Gastroesophageal sphincter (tissue), 3 donors: ENCODE data around the gene MRPL40.

Source experiments
- EP300 ChIP-seq: sonication (generic); formaldehyde crosslinking; IDR thresholded peaks from one replicate; pipeline ENCODE4 v1.6.1; 2017; ENCODE audit warnings: antibody characterized with exemption, mild to moderate bottlenecking
- POLR2A ChIP-seq, 2 donors: fragments of 450-650 bp; IDR thresholded peaks; one replicate each; pipeline ENCODE4 v1.6.1; 2017; ENCODE audit warnings: antibody characterized with exemption in 2 of 2, mild to moderate bottlenecking in 2 of 2, moderate library complexity in 1 of 2
- POLR2AphosphoS5 ChIP-seq: sonication (generic); formaldehyde crosslinking; IDR thresholded peaks from one replicate; pipeline ENCODE4 v1.6.1; 2017; ENCODE audit warnings: antibody characterized with exemption
- TF ChIP-seq, protein P1 (sequence below), 4 experiments: fragments of 200-600 bp in 2 of 4; fragments of 450-650 bp in 2 of 4; sonication (generic) in 1 of 4; IDR thresholded peaks; one replicate each; pipeline ENCODE4 v1.5.1; 2017 to 2019; ENCODE audit warnings: antibody characterized with exemption in 4 of 4, mild to moderate bottlenecking in 2 of 4, moderate library complexity in 2 of 4

DNA sequence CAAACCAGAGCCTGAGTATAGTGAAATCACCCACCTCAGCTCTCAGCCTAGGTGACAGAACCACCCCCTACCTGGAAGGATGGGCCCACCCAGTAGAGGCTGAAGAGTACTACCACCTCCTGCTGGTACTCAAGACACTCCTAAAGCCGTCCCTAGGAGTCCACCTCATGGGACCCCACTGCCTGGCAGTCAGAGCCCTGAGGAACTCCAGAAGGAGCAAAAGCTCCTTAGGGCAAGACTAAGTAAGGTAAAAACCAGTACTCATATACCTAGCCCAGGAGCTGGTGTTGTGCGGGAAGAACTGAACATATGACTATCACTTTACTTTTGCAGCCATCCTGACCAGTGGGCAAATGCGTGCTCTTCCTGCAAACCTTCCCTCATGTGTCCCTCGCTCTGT lies 37.1 kb upstream of the MRPL40 start:
- TF ChIP-seq, protein P1, sequence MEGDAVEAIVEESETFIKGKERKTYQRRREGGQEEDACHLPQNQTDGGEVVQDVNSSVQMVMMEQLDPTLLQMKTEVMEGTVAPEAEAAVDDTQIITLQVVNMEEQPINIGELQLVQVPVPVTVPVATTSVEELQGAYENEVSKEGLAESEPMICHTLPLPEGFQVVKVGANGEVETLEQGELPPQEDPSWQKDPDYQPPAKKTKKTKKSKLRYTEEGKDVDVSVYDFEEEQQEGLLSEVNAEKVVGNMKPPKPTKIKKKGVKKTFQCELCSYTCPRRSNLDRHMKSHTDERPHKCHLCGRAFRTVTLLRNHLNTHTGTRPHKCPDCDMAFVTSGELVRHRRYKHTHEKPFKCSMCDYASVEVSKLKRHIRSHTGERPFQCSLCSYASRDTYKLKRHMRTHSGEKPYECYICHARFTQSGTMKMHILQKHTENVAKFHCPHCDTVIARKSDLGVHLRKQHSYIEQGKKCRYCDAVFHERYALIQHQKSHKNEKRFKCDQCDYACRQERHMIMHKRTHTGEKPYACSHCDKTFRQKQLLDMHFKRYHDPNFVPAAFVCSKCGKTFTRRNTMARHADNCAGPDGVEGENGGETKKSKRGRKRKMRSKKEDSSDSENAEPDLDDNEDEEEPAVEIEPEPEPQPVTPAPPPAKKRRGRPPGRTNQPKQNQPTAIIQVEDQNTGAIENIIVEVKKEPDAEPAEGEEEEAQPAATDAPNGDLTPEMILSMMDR (IDR thresholded peaks at IDR 0.05): no peak
- TF ChIP-seq POLR2A (IDR thresholded peaks at IDR 0.05) (no peak), POLR2AphosphoS5 (no peak), EP300 (no peak)
